Mesenchymal stem cell (in vitro differentiated cells and primary cell): Measurements from ENCODE around the gene ZNF580.
A peak's percentile ranks its signal among the peaks of the same experiment; 100 is the strongest.

Experiments
- DNase-seq: peaks from one replicate; pipeline ENCODE4 v3.0.0-alpha.2; 2013
- H2AFZ ChIP-seq: one replicate; pipeline ENCODE4 v1.6.1; 2013; ENCODE audit warnings: low read depth, mild to moderate bottlenecking, control low read depth, inconsistent platforms, low read length, moderate library complexity
- H2AK5ac ChIP-seq: 2 replicates; pipeline ENCODE4 v1.6.1; 2013; ENCODE audit warnings: low read length, moderate library complexity, mild to moderate bottlenecking, inconsistent platforms; ENCODE audit not compliant: severe bottlenecking
- H2BK120ac ChIP-seq: one replicate; pipeline ENCODE4 v1.6.1; 2013; ENCODE audit warnings: low read depth, mild to moderate bottlenecking, inconsistent platforms, low read length, moderate library complexity
- H2BK12ac ChIP-seq, 2 experiments: one replicate each; pipeline ENCODE4 v1.6.1; 2013; ENCODE audit warnings: inconsistent platforms in 2 of 2, low read length in 2 of 2, mild to moderate bottlenecking in 2 of 2, moderate library complexity in 2 of 2, control low read depth in 1 of 2
- H2BK15ac ChIP-seq: one replicate; pipeline ENCODE4 v1.6.1; 2013; ENCODE audit warnings: mild to moderate bottlenecking, low read depth, inconsistent platforms; ENCODE audit not compliant: poor library complexity, severe bottlenecking
- H2BK5ac ChIP-seq: 2 replicates; pipeline ENCODE4 v1.6.1; 2013; ENCODE audit warnings: low read depth, mild to moderate bottlenecking, low read length, control low read depth, inconsistent platforms; ENCODE audit not compliant: poor library complexity, severe bottlenecking
- H3K14ac ChIP-seq, 2 experiments: one replicate each; pipeline ENCODE4 v1.6.1; 2013; ENCODE audit warnings: inconsistent platforms in 2 of 2, low read length in 2 of 2, control low read depth in 1 of 2, mild to moderate bottlenecking in 1 of 2, moderate library complexity in 1 of 2
- H3K18ac ChIP-seq, 2 experiments: one replicate each; pipeline ENCODE4 v1.6.1; 2013; ENCODE audit warnings: inconsistent platforms in 2 of 2, low read length in 2 of 2, control low read depth in 1 of 2, low read depth in 1 of 2, mild to moderate bottlenecking in 1 of 2
- H3K23ac ChIP-seq, 2 experiments: one replicate each; pipeline ENCODE4 v1.6.1; 2013; ENCODE audit warnings: inconsistent platforms in 2 of 2, low read length in 2 of 2, mild to moderate bottlenecking in 2 of 2, moderate library complexity in 2 of 2, control low read depth in 1 of 2
- H3K27ac ChIP-seq: 2 replicates; pipeline ENCODE4 v1.5.1; 2013; ENCODE audit warnings: mild to moderate bottlenecking, moderate library complexity, low read length, control low read depth, inconsistent platforms; ENCODE audit not compliant: poor library complexity, severe bottlenecking
- H3K27me3 ChIP-seq, 2 experiments: 2 replicates each; pipeline versions ENCODE4 v1.6.1 to v1.7.0; 2013; ENCODE audit warnings: low read length in 2 of 2, mild to moderate bottlenecking in 2 of 2, moderate library complexity in 2 of 2, control low read depth in 1 of 2, inconsistent platforms in 1 of 2; ENCODE audit not compliant: control insufficient read depth in 1 of 2, insufficient read depth in 1 of 2
- H3K36me3 ChIP-seq, 2 experiments: 2 replicates each; pipeline versions ENCODE4 v1.6.1 to v1.7.0; 2013; ENCODE audit warnings: low read length in 2 of 2, control low read depth in 1 of 2, inconsistent platforms in 1 of 2, low read depth in 1 of 2, mild to moderate bottlenecking in 1 of 2; ENCODE audit not compliant: insufficient read depth in 2 of 2, control insufficient read depth in 1 of 2
- H3K4ac ChIP-seq, 2 experiments: one replicate each; pipeline ENCODE4 v1.6.1; 2013; ENCODE audit warnings: inconsistent platforms in 2 of 2, low read length in 2 of 2, mild to moderate bottlenecking in 2 of 2, moderate library complexity in 2 of 2, control low read depth in 1 of 2, low read depth in 1 of 2
- H3K4me1 ChIP-seq: 2 replicates; pipeline ENCODE4 v1.6.1; 2013; ENCODE audit warnings: low read depth, low read length, control low read depth; ENCODE audit not compliant: control insufficient read depth, insufficient read depth
- H3K4me2 ChIP-seq: 2 replicates; pipeline ENCODE4 v1.6.1; 2013; ENCODE audit warnings: low read length, mild to moderate bottlenecking, inconsistent platforms; ENCODE audit not compliant: poor library complexity, severe bottlenecking
- H3K4me3 ChIP-seq, 2 experiments: 2 replicates each; pipeline versions ENCODE4 v1.5.1 to v1.7.0; 2013; ENCODE audit warnings: low read length in 2 of 2, mild to moderate bottlenecking in 2 of 2, control low read depth in 1 of 2, low read depth in 1 of 2; ENCODE audit not compliant: insufficient read depth in 1 of 2
- H3K79me1 ChIP-seq: replicated peaks from 2 replicates; pipeline ENCODE4 v1.6.1; 2013; ENCODE audit warnings: mild to moderate bottlenecking, control low read depth, low read length, inconsistent platforms; ENCODE audit not compliant: poor library complexity, severe bottlenecking
- H3K9ac ChIP-seq: 2 replicates; pipeline ENCODE4 v1.7.0; 2013; ENCODE audit warnings: mild to moderate bottlenecking, low read length, moderate library complexity
- H3K9me3 ChIP-seq: 2 replicates; pipeline ENCODE4 v1.7.0; 2013; ENCODE audit warnings: mild to moderate bottlenecking, low read length; ENCODE audit not compliant: control insufficient read depth
- H4K8ac ChIP-seq: one replicate; pipeline ENCODE4 v1.6.1; 2013; ENCODE audit warnings: inconsistent platforms, mild to moderate bottlenecking, low read length, moderate library complexity
- H4K91ac ChIP-seq: one replicate; pipeline ENCODE4 v1.6.1; 2013; ENCODE audit warnings: mild to moderate bottlenecking, low read length, inconsistent platforms
- WGBS: methylation state at CpG from one replicate; pipeline ENCODE4 v1.1.7; 2013; ENCODE audit warnings: mixed read lengths; 5-methylcytosine and 5-hydroxymethylcytosine counted together

The ZNF580 gene

GRCh38 chr19:55653651-55654322 lies 13.0 kb downstream of the ZNF580 start:
- H2AFZ ChIP-seq = no peak overlapping the region
- H3K23ac ChIP-seq = no peak overlapping the region
- no peak overlapping the region for H2BK12ac ChIP-seq
- peak; percentile 99 for DNase-seq
- H2BK15ac ChIP-seq = peak overlapping the region; percentile 44
- no peaks in the 10 kb centered on the region for H3K27me3 ChIP-seq
- H3K4me3 ChIP-seq = peak overlapping the region; percentile 58 to 84
- peaks cover 7 to 50% of the 10 kb centered on the region in 2 experiments for H3K36me3 ChIP-seq
- peak overlapping the region; percentile 91 for H4K8ac ChIP-seq
- WGBS = 1% methylated on average over 57 of the region's 57 CpGs
- no peak overlapping the region for H3K14ac ChIP-seq
- H2AK5ac ChIP-seq = no peak overlapping the region
- peak overlapping the region in 1 of 2 experiments; percentile 34 for H3K4ac ChIP-seq
- peak overlapping the region; percentile 70 to 98 for H3K18ac ChIP-seq
- H3K27ac ChIP-seq = peak overlapping the region; percentile 100
- peak overlapping the region; percentile 35 for H3K4me2 ChIP-seq
- H3K4me1 ChIP-seq = peaks cover 32% of the 10 kb centered on the region
- H3K79me1 ChIP-seq = peaks cover 32% of the 10 kb centered on the region
- peak overlapping the region; percentile 99 for H3K9ac ChIP-seq
- peak overlapping the region; percentile 6 for H2BK120ac ChIP-seq
- peak overlapping the region; percentile 87 for H4K91ac ChIP-seq
- H2BK5ac ChIP-seq = peak overlapping the region; percentile 19
- no peaks in the 10 kb centered on the region for H3K9me3 ChIP-seq

- H2AK5ac ChIP-seq = no peak overlapping the region
- peak overlapping the region; percentile 89 for H2BK15ac ChIP-seq
- peak overlapping the region; percentile 57 to 88 for H3K4ac ChIP-seq
- H3K36me3 ChIP-seq = peaks cover 10 to 53% of the 10 kb centered on the region in 2 experiments
- peak overlapping the region; percentile 55 for H4K8ac ChIP-seq
- H2BK120ac ChIP-seq = peak overlapping the region; percentile 89
- peak overlapping the region; percentile 96 for H2BK5ac ChIP-seq
- H3K9me3 ChIP-seq = no peaks in the 10 kb centered on the region
- H3K9ac ChIP-seq = peak overlapping the region; percentile 99
- peaks cover 31% of the 10 kb centered on the region for H3K4me1 ChIP-seq
- peak overlapping the region; percentile 100 for H3K27ac ChIP-seq
- H2AFZ ChIP-seq = no peak overlapping the region
- H3K79me1 ChIP-seq = peaks cover 27% of the 10 kb centered on the region
- H4K91ac ChIP-seq = peak overlapping the region; percentile 52
- peak overlapping the region; percentile 98 for H3K18ac ChIP-seq
- peak overlapping the region; percentile 72 to 84 for H3K4me3 ChIP-seq
- H2BK12ac ChIP-seq = peak overlapping the region in 1 of 2 experiments; percentile 61
- H3K14ac ChIP-seq = peak overlapping the region in 1 of 2 experiments; percentile 95
- peak overlapping the region; percentile 55 for H3K4me2 ChIP-seq
- no peaks in the 10 kb centered on the region for H3K27me3 ChIP-seq
- peak; percentile 99 for DNase-seq
- H3K23ac ChIP-seq = peak overlapping the region in 1 of 2 experiments; percentile 92
- WGBS = under 1% methylated on average over 51 of the region's 52 CpGs
These were observed 13.6 kb downstream of the ZNF580 start for GRCh38 chr19:55654323-55654867.

GRCh38 chr19:55654868-55655647 lies 14.3 kb downstream of the ZNF580 start, which contains the start of gene U2AF2:
Gene U2AF2, plus strand, starts transcription at chr19:55655035. Its CDS starts 70 bp downstream, at chr19:55655105.
- no peaks in the 10 kb centered on the region for H3K27me3 ChIP-seq
- H3K18ac ChIP-seq = peak within 1 kb of the TSS; percentile 99
- peak within 1 kb of the TSS in 1 of 2 experiments; percentile 100 for H3K14ac ChIP-seq
- peak within 1 kb of the TSS in 1 of 2 experiments; percentile 61 for H2BK12ac ChIP-seq
- H3K79me1 ChIP-seq = peaks cover 22% of the 10 kb centered on the region
- H3K27ac ChIP-seq = peak within 1 kb of the TSS; percentile 100
- peak within 1 kb of the TSS; percentile 24 to 92 for H3K23ac ChIP-seq
- peaks cover 31% of the 10 kb centered on the region for H3K4me1 ChIP-seq
- H2BK15ac ChIP-seq = peak within 1 kb of the TSS; percentile 89
- peak within 1 kb of the TSS; percentile 96 for H2BK5ac ChIP-seq
- peak within 1 kb of the TSS; percentile 92 to 99 for H3K4me3 ChIP-seq
- H3K9me3 ChIP-seq = no peaks in the 10 kb centered on the region
- DNase-seq = peak; percentile 80
- peak within 1 kb of the TSS; percentile 97 for H2BK120ac ChIP-seq
- H3K4me2 ChIP-seq = peak within 1 kb of the TSS; percentile 89
- H2AK5ac ChIP-seq = no peak within 1 kb of the TSS
- WGBS = 1% methylated on average over 65 of the region's 95 CpGs
- H4K8ac ChIP-seq = peak within 1 kb of the TSS; percentile 97
- peaks cover 14 to 53% of the 10 kb centered on the region in 2 experiments for H3K36me3 ChIP-seq
- H3K9ac ChIP-seq = peak within 1 kb of the TSS; percentile 99
- H3K4ac ChIP-seq = peak within 1 kb of the TSS; percentile 98 to 99
- H2AFZ ChIP-seq = no peak within 1 kb of the TSS
- peak within 1 kb of the TSS; percentile 99 for H4K91ac ChIP-seq
